ENCODE results near the gene RIOK3.

Gene RIOK3

DNA sequence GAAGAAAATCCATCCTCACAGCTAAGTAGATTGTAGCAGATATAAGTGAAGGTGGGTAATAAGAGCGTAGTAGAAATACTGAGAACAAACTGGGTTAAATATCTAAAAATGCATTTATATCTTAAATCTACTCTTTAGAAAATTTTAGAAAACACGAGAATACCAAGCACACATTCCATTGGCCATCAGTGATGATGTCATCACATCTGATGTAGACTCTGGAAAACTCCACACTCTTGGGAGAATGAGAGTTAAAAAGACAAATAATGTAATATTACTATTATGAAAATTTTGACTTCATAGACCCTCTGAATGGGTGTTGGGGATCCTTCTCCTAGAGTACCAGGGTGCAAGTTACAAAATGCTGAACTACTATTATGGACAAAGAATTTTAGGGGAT, 3.7 kb downstream of the RIOK3 start:
- no peak overlapping the region for H3K4me3 ChIP-seq (ENCODE audit: low read depth, low read length)
- TF ChIP-seq, protein P1, sequence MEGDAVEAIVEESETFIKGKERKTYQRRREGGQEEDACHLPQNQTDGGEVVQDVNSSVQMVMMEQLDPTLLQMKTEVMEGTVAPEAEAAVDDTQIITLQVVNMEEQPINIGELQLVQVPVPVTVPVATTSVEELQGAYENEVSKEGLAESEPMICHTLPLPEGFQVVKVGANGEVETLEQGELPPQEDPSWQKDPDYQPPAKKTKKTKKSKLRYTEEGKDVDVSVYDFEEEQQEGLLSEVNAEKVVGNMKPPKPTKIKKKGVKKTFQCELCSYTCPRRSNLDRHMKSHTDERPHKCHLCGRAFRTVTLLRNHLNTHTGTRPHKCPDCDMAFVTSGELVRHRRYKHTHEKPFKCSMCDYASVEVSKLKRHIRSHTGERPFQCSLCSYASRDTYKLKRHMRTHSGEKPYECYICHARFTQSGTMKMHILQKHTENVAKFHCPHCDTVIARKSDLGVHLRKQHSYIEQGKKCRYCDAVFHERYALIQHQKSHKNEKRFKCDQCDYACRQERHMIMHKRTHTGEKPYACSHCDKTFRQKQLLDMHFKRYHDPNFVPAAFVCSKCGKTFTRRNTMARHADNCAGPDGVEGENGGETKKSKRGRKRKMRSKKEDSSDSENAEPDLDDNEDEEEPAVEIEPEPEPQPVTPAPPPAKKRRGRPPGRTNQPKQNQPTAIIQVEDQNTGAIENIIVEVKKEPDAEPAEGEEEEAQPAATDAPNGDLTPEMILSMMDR (IDR thresholded peaks at IDR 0.05; ENCODE audit: low read depth, low read length) = no peak
- no peaks in the 10 kb centered on the region for H3K27me3 ChIP-seq
- no peaks in the 10 kb centered on the region for H3K9me3 ChIP-seq
- no peak for DNase-seq
- no peaks in the 10 kb centered on the region for H3K36me3 ChIP-seq
- H3K4me1 ChIP-seq = no peaks in the 10 kb centered on the region

DNA sequence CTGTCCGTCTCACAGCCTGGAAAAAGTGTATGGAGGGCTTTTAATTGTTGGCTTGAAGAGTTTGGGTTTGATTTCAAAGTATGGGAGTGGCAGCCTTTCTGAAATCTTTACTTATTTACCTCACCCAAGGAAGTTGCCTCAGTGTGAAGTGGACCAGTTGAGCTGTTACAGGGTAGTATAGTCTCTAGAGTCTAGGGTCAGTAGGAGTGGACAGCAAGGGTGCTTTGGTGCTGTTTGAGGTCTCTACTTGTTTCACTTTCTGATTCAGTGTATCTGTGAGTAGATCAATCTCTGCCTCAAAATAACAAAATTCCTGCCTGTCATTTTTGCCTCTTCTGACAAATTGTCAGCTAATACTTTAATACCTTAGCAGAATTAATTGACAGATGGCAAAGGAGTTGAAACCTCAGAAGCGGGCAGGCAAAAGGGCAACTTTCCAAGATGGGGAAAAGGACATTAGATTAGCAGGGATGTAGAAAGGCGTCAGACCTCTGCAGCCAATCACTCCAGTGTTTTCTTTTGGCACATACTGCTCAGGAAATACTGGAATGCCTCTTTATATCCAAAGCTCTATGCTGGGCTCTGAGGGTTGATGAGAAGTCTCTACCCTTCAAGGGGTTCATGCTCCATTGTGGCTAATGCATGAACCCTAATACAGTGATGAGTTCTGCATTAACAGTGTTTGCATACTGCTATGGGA, 5.9 kb downstream of the RIOK3 start:
- no peaks in the 10 kb centered on the region for H3K4me1 ChIP-seq
- H3K36me3 ChIP-seq = no peaks in the 10 kb centered on the region
- H3K27me3 ChIP-seq = no peaks in the 10 kb centered on the region
- TF ChIP-seq, protein P1 (IDR thresholded peaks at IDR 0.05; ENCODE audit: low read depth, low read length) = no peak
- no peak for DNase-seq
- no peak overlapping the region for H3K4me3 ChIP-seq (ENCODE audit: low read depth, low read length)
- no peaks in the 10 kb centered on the region for H3K9me3 ChIP-seq

DNA sequence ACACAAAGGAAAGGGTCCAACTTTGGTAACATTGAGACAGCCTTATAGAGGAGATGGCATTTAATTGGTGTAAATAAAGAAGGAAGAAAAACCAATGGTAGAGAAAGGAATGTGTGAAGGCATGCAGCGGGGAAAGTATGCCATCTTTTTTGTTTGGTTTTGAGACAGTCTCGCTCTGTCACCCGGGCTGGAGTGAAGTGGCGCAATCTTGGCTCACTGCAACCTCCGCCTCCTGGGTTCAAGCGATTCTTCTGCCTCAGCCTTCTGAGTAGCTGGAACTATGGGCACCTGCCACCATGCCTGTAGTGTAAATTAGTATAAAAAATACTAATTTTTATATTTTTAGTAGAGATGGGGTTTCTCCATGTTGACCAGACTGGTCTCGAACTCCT, 6.4 kb downstream of the RIOK3 start:
- Histone ChIP-seq H3K4me3 (ENCODE audit: low read depth, low read length) (no peak overlapping the region), H3K4me1 (no peaks in the 10 kb centered on the region), H3K36me3 (no peaks in the 10 kb centered on the region), H3K27me3 (no peaks in the 10 kb centered on the region), H3K9me3 (no peaks in the 10 kb centered on the region)
- no peak for DNase-seq
- TF ChIP-seq, protein P1 (IDR thresholded peaks at IDR 0.05; ENCODE audit: low read depth, low read length) = no peak

DNA sequence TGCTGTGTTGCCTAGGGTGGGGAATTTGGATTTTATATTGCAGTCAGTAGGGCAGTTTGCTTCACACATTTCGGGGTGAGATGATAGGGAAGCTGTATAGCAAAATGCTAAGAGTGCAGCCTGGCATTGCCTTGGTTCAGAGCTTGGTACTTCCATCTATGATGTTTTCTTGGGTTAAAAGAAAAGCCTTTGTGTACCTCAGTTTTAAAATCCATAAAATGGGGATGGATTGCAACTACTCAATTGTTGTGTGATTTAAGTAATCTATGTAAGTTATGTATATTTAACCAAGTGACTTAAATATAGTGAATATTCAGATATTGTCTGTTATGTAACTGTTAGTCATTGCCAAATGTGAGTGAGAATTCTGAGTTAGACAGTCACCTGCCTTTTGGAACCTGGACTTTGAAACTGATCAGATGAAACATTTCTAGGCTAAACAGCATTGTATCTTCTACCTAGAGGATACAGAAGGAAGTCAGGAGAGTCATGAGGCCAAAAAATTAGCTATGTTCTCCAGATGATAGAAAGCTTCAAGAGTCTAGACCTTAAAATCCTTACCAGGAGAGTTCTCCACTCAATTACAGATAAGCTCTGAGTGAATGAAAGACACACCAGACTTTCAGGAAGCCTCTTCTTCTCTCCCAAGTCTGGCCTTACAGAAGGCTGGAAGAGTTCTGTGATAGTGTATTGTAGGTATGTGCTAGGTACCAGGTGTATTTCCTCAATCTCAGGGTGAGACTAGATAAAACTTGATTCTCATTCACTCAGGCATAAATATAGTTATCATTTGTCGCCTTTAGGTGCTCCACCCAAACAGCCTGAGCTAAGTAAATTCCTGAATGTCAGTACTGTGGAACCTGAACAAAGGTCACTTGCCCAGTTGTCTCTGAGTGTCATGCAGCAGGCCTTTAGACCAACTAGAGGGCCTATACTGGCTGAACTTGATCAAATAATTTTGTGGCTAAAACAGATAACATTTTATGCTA, 7.5 kb downstream of the RIOK3 start:
- Histone ChIP-seq H3K27me3 (no peaks in the 10 kb centered on the region), H3K4me1 (no peaks in the 10 kb centered on the region), H3K36me3 (no peaks in the 10 kb centered on the region), H3K4me3 (ENCODE audit: low read depth, low read length) (no peak overlapping the region), H3K9me3 (no peaks in the 10 kb centered on the region)
- DNase-seq = no peak
- TF ChIP-seq, protein P1 (IDR thresholded peaks at IDR 0.05; ENCODE audit: low read depth, low read length) = no peak

DNA sequence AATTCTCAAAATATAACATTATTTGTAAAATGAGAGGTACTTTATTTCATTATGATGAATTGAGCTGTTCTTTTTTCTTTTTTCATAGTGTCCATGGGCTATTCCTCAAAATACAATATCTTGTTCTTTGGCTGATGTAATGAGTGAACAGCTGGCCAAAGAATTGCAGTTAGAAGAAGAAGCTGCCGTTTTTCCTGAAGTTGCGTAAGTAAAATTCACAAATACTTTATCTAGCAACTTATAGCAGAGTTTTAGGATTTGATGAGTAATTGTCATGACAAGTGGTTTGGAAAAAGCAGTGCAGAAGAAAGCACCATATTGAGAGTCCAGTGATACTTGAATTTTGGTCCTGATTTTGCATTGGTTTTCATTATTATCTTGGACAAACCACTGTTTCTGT, 9.8 kb downstream of the RIOK3 start:
- no peak overlapping the region for H3K4me3 ChIP-seq (ENCODE audit: low read depth, low read length)
- no peaks in the 10 kb centered on the region for H3K36me3 ChIP-seq
- H3K4me1 ChIP-seq = no peaks in the 10 kb centered on the region
- no peaks in the 10 kb centered on the region for H3K9me3 ChIP-seq
- H3K27me3 ChIP-seq = no peaks in the 10 kb centered on the region
- no peak for DNase-seq
- TF ChIP-seq, protein P1 (IDR thresholded peaks at IDR 0.05; ENCODE audit: low read depth, low read length) = no peak
